Measurements from ENCODE around the gene KIF4A. TPM values are rescaled to one million over a fixed set of nuclear protein-coding genes. Genes with fewer than 3 reads are reported as not detected.

Gene KIF4A
- total RNA-seq, 3 donors from 2014 or later (not counting 1 experiment from before 2014, with no cell fraction given), result 0.53 to 1.3 (median 0.79) TPM

DNA sequence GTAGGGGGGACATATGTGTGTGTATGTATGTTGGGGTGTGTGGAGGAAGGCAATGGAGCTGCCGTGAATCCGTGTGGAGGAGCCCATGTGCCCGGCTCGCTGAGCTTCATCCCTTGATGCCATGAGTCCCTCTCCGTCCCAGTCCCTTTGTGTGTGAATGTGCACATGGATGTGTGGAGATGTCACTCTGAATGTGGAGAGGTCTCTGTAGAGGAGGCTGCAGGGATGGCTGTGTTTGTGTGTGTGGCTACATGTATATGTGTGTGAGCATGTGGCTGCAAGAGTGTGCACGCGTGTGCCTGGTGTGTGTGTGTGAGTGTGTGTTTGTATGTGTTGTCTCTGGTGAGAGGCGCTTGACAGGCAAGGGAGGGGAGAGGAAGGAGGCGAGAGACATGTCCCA lies 156.0 kb downstream of the KIF4A start:
- Mint-ChIP-seq H3K36me3 (no peaks in the 10 kb centered on the region), H3K9me3 (no peaks in the 10 kb centered on the region), H3K4me3 (no peak overlapping the region), H3K4me1 (peaks cover 0 to 4% of the 10 kb centered on the region in 2 donors), H3K27ac (no peak overlapping the region), H3K27me3 (ENCODE audit: low read depth in 2 of 2) (peaks cover 16 to 31% of the 10 kb centered on the region in 2 donors)
- peaks cover 11% of the 10 kb centered on the region for H3K4me1 ChIP-seq (ENCODE audit: control insufficient read depth, insufficient read depth, low read length)
- no peaks in the 10 kb centered on the region for H3K36me3 ChIP-seq (ENCODE audit: control insufficient read depth, insufficient read depth, low read length)
- TF ChIP-seq, protein P1, sequence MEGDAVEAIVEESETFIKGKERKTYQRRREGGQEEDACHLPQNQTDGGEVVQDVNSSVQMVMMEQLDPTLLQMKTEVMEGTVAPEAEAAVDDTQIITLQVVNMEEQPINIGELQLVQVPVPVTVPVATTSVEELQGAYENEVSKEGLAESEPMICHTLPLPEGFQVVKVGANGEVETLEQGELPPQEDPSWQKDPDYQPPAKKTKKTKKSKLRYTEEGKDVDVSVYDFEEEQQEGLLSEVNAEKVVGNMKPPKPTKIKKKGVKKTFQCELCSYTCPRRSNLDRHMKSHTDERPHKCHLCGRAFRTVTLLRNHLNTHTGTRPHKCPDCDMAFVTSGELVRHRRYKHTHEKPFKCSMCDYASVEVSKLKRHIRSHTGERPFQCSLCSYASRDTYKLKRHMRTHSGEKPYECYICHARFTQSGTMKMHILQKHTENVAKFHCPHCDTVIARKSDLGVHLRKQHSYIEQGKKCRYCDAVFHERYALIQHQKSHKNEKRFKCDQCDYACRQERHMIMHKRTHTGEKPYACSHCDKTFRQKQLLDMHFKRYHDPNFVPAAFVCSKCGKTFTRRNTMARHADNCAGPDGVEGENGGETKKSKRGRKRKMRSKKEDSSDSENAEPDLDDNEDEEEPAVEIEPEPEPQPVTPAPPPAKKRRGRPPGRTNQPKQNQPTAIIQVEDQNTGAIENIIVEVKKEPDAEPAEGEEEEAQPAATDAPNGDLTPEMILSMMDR (IDR thresholded peaks at IDR 0.05), result no peak
- H3K9me3 ChIP-seq (ENCODE audit: control insufficient read depth, insufficient read depth, low read length), result no peaks in the 10 kb centered on the region
- no peak for DNase-seq
- H3K27ac ChIP-seq (ENCODE audit: low read length), result no peak overlapping the region
- intact Hi-C loops (cut with micrococcal nuclease), result no loop called here
- no peak for ATAC-seq
- 88% methylated on average over 9 of the region's 9 CpGs for WGBS (ENCODE audit: insufficient coverage)
- no peak overlapping the region for H3K4me3 ChIP-seq (ENCODE audit: low read length)
- H3K27me3 ChIP-seq (ENCODE audit: control insufficient read depth, insufficient read depth, low read length), result peaks cover 12% of the 10 kb centered on the region

DNA sequence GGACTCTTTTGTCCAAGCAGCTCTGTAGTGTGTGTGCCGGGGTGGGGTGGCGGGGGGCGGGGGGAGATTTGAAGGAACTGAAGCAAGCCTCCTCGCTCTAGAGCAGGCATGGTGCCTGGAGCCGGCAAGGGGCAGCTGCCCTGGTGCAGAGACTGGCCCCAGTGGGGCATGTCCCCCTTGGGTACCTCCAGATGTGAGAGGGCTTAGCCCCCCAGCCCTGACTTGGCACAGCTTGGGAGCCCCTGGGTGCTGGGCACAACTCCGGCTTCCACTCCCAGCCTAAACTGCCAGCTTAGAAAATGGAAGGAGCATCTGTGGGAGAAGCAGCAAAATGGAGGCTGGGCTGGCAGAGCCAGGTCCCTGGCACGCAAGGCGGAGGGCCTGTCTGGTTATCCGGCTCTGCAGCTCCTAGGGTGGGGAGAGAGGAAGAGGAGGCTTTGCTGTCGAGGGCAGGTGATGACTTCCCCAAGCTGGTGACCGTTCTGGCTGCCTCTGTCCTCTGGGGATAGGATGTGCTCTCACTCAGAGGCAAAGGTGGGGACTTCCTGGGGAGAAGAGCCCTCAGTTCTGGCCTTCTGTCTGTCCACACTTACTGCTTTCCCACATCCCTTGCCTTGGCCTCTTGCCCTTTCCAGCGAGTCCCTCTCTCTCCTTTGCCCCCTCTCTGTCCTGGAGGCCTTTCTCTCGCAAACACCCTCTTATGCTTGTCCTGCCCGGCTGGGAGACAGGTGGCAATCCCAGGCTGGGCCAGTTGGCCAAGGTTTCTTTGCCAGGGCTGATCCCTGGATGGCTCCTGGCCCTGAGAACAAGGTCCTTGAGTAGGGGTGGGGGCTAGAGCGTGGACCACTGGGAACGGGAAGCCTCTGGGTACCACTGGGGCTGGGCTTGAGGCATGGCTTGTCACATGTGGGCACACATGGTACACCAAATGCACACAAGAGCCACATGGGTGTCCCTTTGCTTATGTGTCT lies 156.8 kb downstream of the KIF4A start:
- Mint-ChIP-seq H3K9me3 (no peaks in the 10 kb centered on the region), H3K27ac (no peak overlapping the region), H3K4me1 (peaks cover under 1 to 4% of the 10 kb centered on the region in 2 donors), H3K4me3 (no peak overlapping the region), H3K27me3 (ENCODE audit: low read depth in 2 of 2) (peaks cover 9 to 25% of the 10 kb centered on the region in 2 donors), H3K36me3 (no peaks in the 10 kb centered on the region)
- Histone ChIP-seq H3K27me3 (ENCODE audit: control insufficient read depth, insufficient read depth, low read length) (peaks cover 12% of the 10 kb centered on the region), H3K4me3 (ENCODE audit: low read length) (no peak overlapping the region), H3K36me3 (ENCODE audit: control insufficient read depth, insufficient read depth, low read length) (no peaks in the 10 kb centered on the region), H3K4me1 (ENCODE audit: control insufficient read depth, insufficient read depth, low read length) (peaks cover 13% of the 10 kb centered on the region), H3K9me3 (ENCODE audit: control insufficient read depth, insufficient read depth, low read length) (no peaks in the 10 kb centered on the region), H3K27ac (ENCODE audit: low read length) (no peak overlapping the region)
- DNase-seq (no peak), ATAC-seq (no peak)
- intact Hi-C loops (cut with micrococcal nuclease), result no loop called here
- 87% methylated on average over 14 of the region's 16 CpGs for WGBS (ENCODE audit: insufficient coverage)
- TF ChIP-seq, protein P1 (IDR thresholded peaks at IDR 0.05), result no peak

DNA sequence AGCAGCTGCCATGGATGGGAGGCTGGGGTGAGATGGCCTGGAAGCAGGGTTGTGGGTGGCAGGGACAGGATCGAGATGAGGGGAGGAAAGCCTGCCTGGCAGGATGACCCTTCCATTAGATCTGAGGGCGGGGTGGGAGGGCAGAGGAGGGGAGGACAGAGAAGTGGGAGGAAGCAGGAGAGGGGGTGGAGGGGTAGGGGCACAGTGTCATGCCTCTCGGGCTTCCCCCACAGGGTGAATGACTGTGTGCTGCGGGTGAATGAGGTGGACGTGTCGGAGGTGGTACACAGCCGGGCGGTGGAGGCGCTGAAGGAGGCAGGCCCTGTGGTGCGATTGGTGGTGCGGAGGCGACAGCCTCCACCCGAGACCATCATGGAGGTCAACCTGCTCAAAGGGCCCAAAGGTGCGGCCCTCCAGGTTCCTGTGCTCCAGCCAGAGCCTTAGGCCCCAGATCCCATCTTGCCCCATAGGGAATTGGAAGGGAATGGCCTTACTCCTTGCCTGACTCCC lies 159.6 kb downstream of the KIF4A start:
- H3K4me1 Mint-ChIP-seq, result peaks cover 8 to 26% of the 10 kb centered on the region in 2 donors
- 90% methylated on average over 13 of the region's 14 CpGs for WGBS (ENCODE audit: insufficient coverage)
- DNase-seq, result no peak
- peaks cover 4% of the 10 kb centered on the region for H3K27me3 ChIP-seq (ENCODE audit: control insufficient read depth, insufficient read depth, low read length)
- H3K4me1 ChIP-seq (ENCODE audit: control insufficient read depth, insufficient read depth, low read length), result peaks cover 33% of the 10 kb centered on the region
- no peak overlapping the region for H3K4me3 ChIP-seq (ENCODE audit: low read length)
- H3K27me3 Mint-ChIP-seq (ENCODE audit: low read depth in 2 of 2), result peaks cover 0 to 10% of the 10 kb centered on the region in 2 donors
- no peak overlapping the region for H3K27ac ChIP-seq (ENCODE audit: low read length)
- ATAC-seq, result no peak
- intact Hi-C loops (cut with micrococcal nuclease), result no loop called here
- no peak overlapping the region for H3K4me3 Mint-ChIP-seq
- H3K27ac Mint-ChIP-seq, result no peak overlapping the region
- H3K36me3 Mint-ChIP-seq, result no peaks in the 10 kb centered on the region
- H3K36me3 ChIP-seq (ENCODE audit: control insufficient read depth, insufficient read depth, low read length), result no peaks in the 10 kb centered on the region
- H3K9me3 Mint-ChIP-seq, result no peaks in the 10 kb centered on the region
- TF ChIP-seq, protein P1 (IDR thresholded peaks at IDR 0.05), result no peak
- H3K9me3 ChIP-seq (ENCODE audit: control insufficient read depth, insufficient read depth, low read length), result no peaks in the 10 kb centered on the region

All from natural killer cell (primary cell).